Measurements from ENCODE around the gene KRTAP19-3. TPM values are rescaled to one million over a fixed set of nuclear protein-coding genes. Genes with fewer than 3 reads are reported as not detected.

Gene KRTAP19-3
- polyA plus RNA-seq, 1 of the 3 experiments (the other 2 are of a cell fraction) = not detected

GRCh38 chr21:30487336-30487735 lies 4.5 kb downstream of the KRTAP19-3 start, which contains the start of gene KRTAP19-2:
TSS of gene KRTAP19-2 (minus strand) at chr21:30487436. CDS start at chr21:30487348, 88 bp downstream.
- Histone ChIP-seq H3K9me3 (no peaks in the 10 kb centered on the region; the same call in 1 of the 2 replicates), H3K4me3 (ENCODE audit: low read depth in 2 of 2, low read length in 1 of 2) (no peak within 1 kb of the TSS), H3K9ac (no peak within 1 kb of the TSS), H3K79me2 (ENCODE audit: insufficient read depth) (no peaks in the 10 kb centered on the region), H3K9me2 (no peaks in the 10 kb centered on the region), H3K4me1 (ENCODE audit: control insufficient read depth in 1 of 2, insufficient read depth in 2 of 2, low read depth in 1 of 2, low read length in 1 of 2) (no peaks in the 10 kb centered on the region), H3K27me3 (ENCODE audit: insufficient read depth) (0 out of 2 replicates have a peak, but pooled peaks cover 8% of the 10 kb centered on the region), H2AFZ (ENCODE audit: low read depth) (no peak within 1 kb of the TSS), H3K36me3 (replicated peaks in 1 of 2; ENCODE audit: control insufficient read depth in 1 of 2, insufficient read depth in 2 of 2, low read length in 1 of 2) (no peaks in the 10 kb centered on the region), H3F3A (replicated peaks; ENCODE audit: insufficient read depth) (no peaks in the 10 kb centered on the region), H4K20me1 (ENCODE audit: insufficient read depth) (no peaks in the 10 kb centered on the region), H3K27ac (ENCODE audit: low read depth in 2 of 2, low read length in 1 of 2) (no peak within 1 kb of the TSS), H3K4me2 (no peak within 1 kb of the TSS)
- no peak for DNase-seq
- TF ChIP-seq FOSL2 (IDR thresholded peaks at IDR 0.05; ENCODE audit: borderline replicate concordance, low read depth) (no peak), GATA2 (CRISPR knock-in tag; IDR thresholded peaks at IDR 0.05) (no peak), RAD21 (IDR thresholded peaks at IDR 0.05; ENCODE audit: low read length) (no peak), RCOR1 (IDR thresholded peaks at IDR 0.05; ENCODE audit: low read length) (no peak), SMC3 (IDR thresholded peaks at IDR 0.05; ENCODE audit: low read depth, low read length) (no peak), TAF1 (IDR thresholded peaks at IDR 0.05; ENCODE audit: borderline replicate concordance, low read depth, low read length) (no peak), TCF12 (IDR thresholded peaks at IDR 0.05) (no peak), MEF2A (IDR thresholded peaks at IDR 0.05; ENCODE audit: borderline replicate concordance, low read depth) (no peak), SIN3A (IDR thresholded peaks at IDR 0.05; ENCODE audit: borderline replicate concordance, low read depth, low read length) (no peak), GABPA (IDR thresholded peaks at IDR 0.05; ENCODE audit: low read depth) (no peak), RXRA (IDR thresholded peaks at IDR 0.05; ENCODE audit: borderline replicate concordance, low read depth) (no peak), TEAD4 (IDR thresholded peaks at IDR 0.05; ENCODE audit: borderline replicate concordance, insufficient read depth) (no peak), MXI1 (IDR thresholded peaks at IDR 0.05; ENCODE audit: low read depth, low read length) (no peak), CHD2 (IDR thresholded peaks at IDR 0.05; ENCODE audit: low read length, partially characterized antibody) (no peak)
- TF ChIP-seq, protein P1, sequence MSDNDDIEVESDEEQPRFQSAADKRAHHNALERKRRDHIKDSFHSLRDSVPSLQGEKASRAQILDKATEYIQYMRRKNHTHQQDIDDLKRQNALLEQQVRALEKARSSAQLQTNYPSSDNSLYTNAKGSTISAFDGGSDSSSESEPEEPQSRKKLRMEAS (IDR thresholded peaks at IDR 0.05; ENCODE audit: low read depth) = no peak
- TF ChIP-seq, protein P2, sequence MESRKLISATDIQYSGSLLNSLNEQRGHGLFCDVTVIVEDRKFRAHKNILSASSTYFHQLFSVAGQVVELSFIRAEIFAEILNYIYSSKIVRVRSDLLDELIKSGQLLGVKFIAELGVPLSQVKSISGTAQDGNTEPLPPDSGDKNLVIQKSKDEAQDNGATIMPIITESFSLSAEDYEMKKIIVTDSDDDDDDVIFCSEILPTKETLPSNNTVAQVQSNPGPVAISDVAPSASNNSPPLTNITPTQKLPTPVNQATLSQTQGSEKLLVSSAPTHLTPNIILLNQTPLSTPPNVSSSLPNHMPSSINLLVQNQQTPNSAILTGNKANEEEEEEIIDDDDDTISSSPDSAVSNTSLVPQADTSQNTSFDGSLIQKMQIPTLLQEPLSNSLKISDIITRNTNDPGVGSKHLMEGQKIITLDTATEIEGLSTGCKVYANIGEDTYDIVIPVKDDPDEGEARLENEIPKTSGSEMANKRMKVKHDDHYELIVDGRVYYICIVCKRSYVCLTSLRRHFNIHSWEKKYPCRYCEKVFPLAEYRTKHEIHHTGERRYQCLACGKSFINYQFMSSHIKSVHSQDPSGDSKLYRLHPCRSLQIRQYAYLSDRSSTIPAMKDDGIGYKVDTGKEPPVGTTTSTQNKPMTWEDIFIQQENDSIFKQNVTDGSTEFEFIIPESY (IDR thresholded peaks at IDR 0.05; ENCODE audit: borderline replicate concordance, low read depth) = no peak
- TF ChIP-seq, protein P3, sequence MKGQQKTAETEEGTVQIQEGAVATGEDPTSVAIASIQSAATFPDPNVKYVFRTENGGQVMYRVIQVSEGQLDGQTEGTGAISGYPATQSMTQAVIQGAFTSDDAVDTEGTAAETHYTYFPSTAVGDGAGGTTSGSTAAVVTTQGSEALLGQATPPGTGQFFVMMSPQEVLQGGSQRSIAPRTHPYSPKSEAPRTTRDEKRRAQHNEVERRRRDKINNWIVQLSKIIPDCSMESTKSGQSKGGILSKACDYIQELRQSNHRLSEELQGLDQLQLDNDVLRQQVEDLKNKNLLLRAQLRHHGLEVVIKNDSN (IDR thresholded peaks at IDR 0.05; ENCODE audit: borderline replicate concordance, low read depth) = no peak
- CTCF ChIA-PET = no interaction called here
- 0% methylated on average over 2 of the region's 2 CpGs for WGBS (ENCODE audit: low lambda C conversion rate)
- POLR2A ChIA-PET = no interaction called here
